Aorta (tissue), 5 donors: Measurements from ENCODE around the gene HGS. TPM values are rescaled to one million over a fixed set of nuclear protein-coding genes. Genes with fewer than 3 reads are reported as not detected.
A peak's percentile ranks its signal among the peaks of the same experiment; 100 is the strongest.
"Not testable (repeated sequence)": the region's sequence is repeated elsewhere in the genome, so short reads cannot be mapped to it uniquely, and the experiment has no call there.

Experiments used
- ATAC-seq: fragments of 200-7000 bp; cut with Tn5 transposase; one replicate; pipeline ENCODE4 v1.9.1; 2022; ENCODE audit warnings: moderate library complexity; ENCODE audit not compliant: low FRiP score
- DNase-seq, 2 donors: peaks; one replicate each; pipeline ENCODE4 v3.0.0-alpha.2; 2020
- H3K27ac ChIP-seq, 2 donors: one replicate each; pipeline ENCODE4 v1.5.1; 2013; ENCODE audit warnings: low read length in 2 of 2, mild to moderate bottlenecking in 2 of 2, moderate library complexity in 2 of 2, control low read depth in 1 of 2, inconsistent platforms in 1 of 2, low read depth in 1 of 2
- H3K27me3 ChIP-seq, 2 donors: one replicate each; pipeline ENCODE4 v1.6.1; 2013; ENCODE audit warnings: control low read depth in 1 of 2, low read length in 1 of 2, mild to moderate bottlenecking in 1 of 2, moderate library complexity in 1 of 2; ENCODE audit not compliant: insufficient read depth in 2 of 2, control insufficient read depth in 1 of 2
- H3K36me3 ChIP-seq, 2 donors: one replicate each; pipeline ENCODE4 v1.6.1; 2013; ENCODE audit warnings: control low read depth in 1 of 2, low read length in 1 of 2, mild to moderate bottlenecking in 1 of 2; ENCODE audit not compliant: insufficient read depth in 2 of 2, control insufficient read depth in 1 of 2
- H3K4me1 ChIP-seq, 2 donors: one replicate each; pipeline ENCODE4 v1.6.1; 2013; ENCODE audit warnings: low read length in 2 of 2, control low read depth in 1 of 2, mild to moderate bottlenecking in 1 of 2, moderate library complexity in 1 of 2; ENCODE audit not compliant: insufficient read depth in 2 of 2, control insufficient read depth in 1 of 2
- H3K4me3 ChIP-seq, 2 donors: one replicate each; pipeline ENCODE4 v1.5.1; 2013; ENCODE audit warnings: low read length in 2 of 2, control low read depth in 1 of 2, mild to moderate bottlenecking in 1 of 2
- H3K9me3 ChIP-seq: one replicate; pipeline ENCODE4 v1.6.1; 2013; ENCODE audit warnings: mild to moderate bottlenecking, low read length; ENCODE audit not compliant: control insufficient read depth
- WGBS, 2 donors: extraction: QIAGEN DNeasy Blood & Tissue Kit; methylation state at CpG; one replicate each; pipeline ENCODE4 v1.1.7; 2013; 5-methylcytosine and 5-hydroxymethylcytosine counted together
- intact Hi-C, 2 donors: fragments of 100-400 bp; cut with DNase I; formaldehyde crosslinking; loops; one replicate each; pipeline versions ENCODE4 v1.14.2 to v1.15.0; 2022
- polyA plus RNA-seq, 2 donors: library from polyadenylated mRNA; stranded (reverse); fragments of 200-250 nt; gene quantifications; one replicate each; pipeline ENCODE4 v1.2.3, GENCODE V29; 2013
- total RNA-seq, 2 donors: library from RNA; stranded (reverse); fragmentation: NEBNext Ultra II Directional; extraction: Animal tissue kit (Norgen Biotek cat#: 25700); gene quantifications; one replicate each; pipeline ENCODE4 v1.2.1, GENCODE V29; 2021
- donor health status: healthy with polysubstance abuse.
- donor health status: Bipolar disorder and iron deficiency.
- donor health status: DM: no; HTN: no; CAD: no.
- donor health status: DM: no; HTN: no; CAD: no.
- donor health status: DM: yes; HTN: yes; CAD: no.

HGS gene
- total and polyA plus RNA-seq, 4 donors, result 49.1 to 277 (median 88.4) TPM

DNA sequence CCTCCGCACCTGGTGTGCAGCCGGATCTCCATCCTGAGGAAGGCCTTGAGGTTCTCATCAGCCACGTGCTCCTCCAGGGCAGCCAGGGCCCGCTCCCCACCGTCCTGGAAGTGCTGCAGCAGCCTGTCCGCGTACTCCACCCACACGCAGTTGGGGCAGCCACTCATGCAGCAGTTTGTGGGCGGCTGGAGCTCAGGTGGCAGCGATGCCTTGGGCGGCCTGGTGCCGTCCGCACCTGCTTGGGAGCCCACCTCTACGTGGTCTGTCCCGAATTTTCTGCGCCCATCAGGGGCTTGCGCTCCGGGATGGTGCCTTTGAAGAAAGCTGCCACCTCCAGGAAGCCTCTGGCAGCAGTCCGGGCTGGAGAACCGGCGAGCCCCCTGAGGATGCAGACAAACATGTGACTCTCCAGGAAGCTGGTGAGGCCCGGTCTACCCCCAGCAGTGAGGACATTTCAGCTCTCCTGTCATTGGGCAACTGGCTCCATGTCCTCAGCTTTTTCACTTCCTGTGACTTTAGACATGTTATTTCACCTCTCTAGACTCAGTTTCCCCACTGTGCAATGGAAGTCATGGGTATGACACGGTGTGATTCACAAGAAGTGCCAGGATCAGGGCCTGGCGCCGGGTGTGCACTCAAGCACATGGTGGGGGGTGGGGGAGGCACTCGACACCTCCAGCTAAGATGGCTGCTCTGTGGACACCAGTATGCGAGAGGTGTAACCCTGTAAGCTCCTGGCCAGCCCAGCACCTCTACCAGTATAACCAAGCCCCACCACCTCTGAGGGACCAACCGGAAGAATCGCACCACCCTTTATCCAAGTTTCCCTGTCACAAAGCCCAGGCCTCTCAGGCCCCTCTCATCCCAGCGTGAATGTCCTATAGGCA lies 18.4 kb upstream of the HGS start:
- 63 to 66% methylated on average over 30 of the region's 30 CpGs for WGBS, 2 donors
- peak; percentile 20 for ATAC-seq
- peak in 1 of 2 donors; percentile 42 for DNase-seq
- Histone ChIP-seq H3K4me1 (no peaks in the 10 kb centered on the region), H3K36me3 (no peaks in the 10 kb centered on the region), H3K4me3 (peak overlapping the region; percentile 61 to 65), H3K27me3 (no peaks in the 10 kb centered on the region), H3K27ac (no peak overlapping the region), H3K9me3 (no peaks in the 10 kb centered on the region)
- intact Hi-C loops, result loop anchor here in 1 of 2 donors (1.0 to 2.0 kb wide), 2 partner anchors 28 to 37 kb away; partner anchors contain the start of genes MRPL12, NPLOC4 and TSPAN10

DNA sequence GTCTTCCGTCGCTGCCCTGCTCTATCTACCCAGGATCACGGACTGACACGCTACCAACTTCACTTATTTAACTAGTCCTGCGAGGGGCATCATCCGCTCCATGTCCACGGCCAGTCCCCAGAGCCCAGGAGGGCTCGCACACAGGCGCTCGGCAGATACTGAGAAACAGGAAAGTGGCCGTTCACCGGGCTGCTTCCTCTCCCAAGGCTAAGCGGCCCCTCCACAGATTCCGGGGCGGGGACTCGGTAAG lies 17.8 kb upstream of the HGS start:
- intact Hi-C loops, result loop anchor here in 1 of 2 donors (1.0 to 2.0 kb wide), 2 partner anchors 29 to 37 kb away; partner anchors contain the start of genes MRPL12, NPLOC4 and TSPAN10

GRCh38 chr17:81666342-81667191 lies 17.2 kb upstream of the HGS start, which contains the start of the genes CCDC137 and OXLD1:
CCDC137 (plus strand) TSS chr17:81666737; CDS start chr17:81666767, 30 bp downstream.
OXLD1 (minus strand) TSS chr17:81666605; CDS start chr17:81666577, 28 bp downstream.
- Histone ChIP-seq H3K4me3 (peak within 1 kb of the TSS; percentile 61 to 65), H3K9me3 (no peaks in the 10 kb centered on the region), H3K27ac (peak within 1 kb of the TSS in 1 of 2 donors; percentile 50), H3K27me3 (no peaks in the 10 kb centered on the region), H3K36me3 (no peaks in the 10 kb centered on the region), H3K4me1 (no peaks in the 10 kb centered on the region)
- intact Hi-C loops, result loop anchor here in 1 of 2 donors (1.0 to 2.0 kb wide), 2 partner anchors 29 to 36 kb away; partner anchors contain the start of genes MRPL12, NPLOC4 and TSPAN10
- ATAC-seq (peak; percentile 97), DNase-seq (peak; percentile 98 to 99)
- 0% methylated on average over 73 to 96 of the region's 96 CpGs for WGBS, 2 donors

More for the DNA sequence above, 17.8 kb upstream of the HGS start:
- Histone ChIP-seq H3K4me1 (no peaks in the 10 kb centered on the region), H3K4me3 (peak overlapping the region; percentile 61 to 65), H3K27me3 (no peaks in the 10 kb centered on the region), H3K36me3 (no peaks in the 10 kb centered on the region), H3K27ac (peak overlapping the region in 1 of 2 donors; percentile 50), H3K9me3 (no peaks in the 10 kb centered on the region)
- WGBS, 2 donors, result 0% methylated on average over 16 of the region's 16 CpGs
- ATAC-seq (no peak), DNase-seq (no peak)

GRCh38 chr17:81667754-81668153 lies 16.1 kb upstream of the HGS start:
- Histone ChIP-seq H3K36me3 (no peaks in the 10 kb centered on the region), H3K4me3 (no peak overlapping the region), H3K4me1 (no peaks in the 10 kb centered on the region), H3K9me3 (no peaks in the 10 kb centered on the region), H3K27ac (no peak overlapping the region), H3K27me3 (no peaks in the 10 kb centered on the region)
- WGBS, 2 donors, result 82 to 86% methylated on average over 18 of the region's 18 CpGs
- intact Hi-C loops, result loop anchor here in 1 of 2 donors (2.0 kb wide), 1 partner anchor 35 kb away; the partner anchor contains the start of gene MRPL12
- ATAC-seq, result no peak
- no peak for DNase-seq

DNA sequence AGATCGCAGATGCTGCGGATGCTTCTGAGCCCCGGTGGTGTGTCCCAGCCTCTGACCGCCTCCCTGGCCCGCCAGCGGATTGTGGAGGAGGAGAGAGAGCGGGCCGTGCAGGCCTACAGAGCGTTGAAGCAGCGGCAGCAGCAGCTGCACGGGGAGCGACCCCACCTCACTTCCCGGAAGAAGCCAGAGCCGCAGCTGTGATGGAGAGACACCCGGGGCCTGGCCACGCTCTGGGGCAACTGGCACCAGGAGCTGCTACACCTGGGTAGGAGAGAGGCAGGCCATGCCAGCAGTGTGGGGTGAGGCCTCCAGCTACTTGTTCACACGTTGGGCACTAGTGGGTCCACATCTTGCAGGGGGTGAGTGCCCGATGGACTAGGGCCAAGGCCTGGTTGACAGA lies 11.3 kb upstream of the HGS start:
- no peak overlapping the region for H3K4me3 ChIP-seq
- ATAC-seq (no peak), DNase-seq (no peak)
- WGBS, 2 donors, result 87% methylated on average over 18 of the region's 18 CpGs
- intact Hi-C loops, result no loop called here
- H3K36me3 ChIP-seq, result no peaks in the 10 kb centered on the region
- no peaks in the 10 kb centered on the region for H3K9me3 ChIP-seq
- H3K27me3 ChIP-seq, result no peaks in the 10 kb centered on the region
- no peaks in the 10 kb centered on the region for H3K4me1 ChIP-seq
- H3K27ac ChIP-seq, result no peak overlapping the region

DNA sequence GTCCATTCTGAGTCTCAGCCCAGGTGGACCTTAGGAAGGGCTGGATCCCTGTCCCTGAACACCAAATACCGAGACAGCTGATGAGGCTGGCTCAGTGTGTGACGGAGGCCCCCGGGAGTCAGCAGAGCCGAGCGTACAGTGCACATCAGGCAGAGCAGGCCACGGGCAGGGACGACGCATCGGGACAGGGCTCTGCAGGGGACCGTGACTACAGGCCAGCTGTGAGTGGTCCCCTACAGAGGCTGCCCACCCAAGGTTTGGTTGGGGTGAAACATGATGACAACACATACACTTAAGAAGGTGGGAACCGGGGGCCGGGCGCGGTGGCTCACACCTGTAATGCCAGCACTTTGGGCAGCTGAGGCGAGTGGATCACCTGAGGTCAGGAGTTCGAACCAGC lies 10.9 kb upstream of the HGS start:
- no peak overlapping the region for H3K4me3 ChIP-seq
- intact Hi-C loops, result no loop called here
- 86% methylated on average over 16 of the region's 16 CpGs for WGBS, 2 donors
- ATAC-seq (no peak), DNase-seq (no peak)
- no peaks in the 10 kb centered on the region for H3K36me3 ChIP-seq
- H3K27ac ChIP-seq, result no peak overlapping the region
- no peaks in the 10 kb centered on the region for H3K4me1 ChIP-seq
- no peaks in the 10 kb centered on the region for H3K27me3 ChIP-seq
- no peaks in the 10 kb centered on the region for H3K9me3 ChIP-seq

GRCh38 chr17:81673561-81674258 lies 10.1 kb upstream of the HGS start:
- intact Hi-C loops, result no loop called here
- WGBS, 2 donors, result 77 to 78% methylated on average over 18 of the region's 18 CpGs
- no peaks in the 10 kb centered on the region for H3K36me3 ChIP-seq
- no peaks in the 10 kb centered on the region for H3K9me3 ChIP-seq
- DNase-seq, result no peak
- H3K27ac ChIP-seq, result no peak overlapping the region
- no peak for ATAC-seq
- H3K4me1 ChIP-seq, result no peaks in the 10 kb centered on the region
- H3K4me3 ChIP-seq, result no peak overlapping the region
- no peaks in the 10 kb centered on the region for H3K27me3 ChIP-seq

- H3K27ac ChIP-seq, H3K27me3 ChIP-seq, intact Hi-C loops, H3K36me3 ChIP-seq, DNase-seq, H3K9me3 ChIP-seq, ATAC-seq, H3K4me1 ChIP-seq, H3K4me3 ChIP-seq: not testable (repeated sequence)
- WGBS, 2 donors, result 39% methylated on average over 18 of the region's 18 CpGs
These were observed 8.1 kb upstream of the HGS start for GRCh38 chr17:81675515-81676221.
